Measurements from ENCODE around the gene U2AF2.

DNA sequence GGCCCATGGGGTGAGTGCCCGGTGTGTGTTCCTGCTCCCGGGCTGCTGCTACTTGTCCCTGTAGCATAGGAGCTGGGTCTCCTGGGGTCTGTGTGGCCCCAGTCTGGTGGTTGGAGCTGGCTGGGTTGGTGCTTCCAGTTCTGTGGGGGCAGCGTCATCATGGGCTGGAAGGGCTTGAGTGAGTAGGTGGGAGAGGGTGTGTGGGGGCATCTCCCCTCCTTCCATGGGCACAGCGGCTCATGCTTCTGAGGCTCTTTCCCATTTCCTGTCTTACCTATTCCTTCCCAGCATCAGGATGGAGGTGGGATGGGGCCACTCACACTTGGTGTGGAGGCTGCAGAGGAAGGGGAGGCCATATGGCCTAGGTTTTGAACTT, 12.2 kb downstream of the U2AF2 start:
- TF ChIP-seq CTCF (IDR thresholded peaks at IDR 0.05) (no peak), POLR2A (IDR thresholded peaks at IDR 0.05) (no peak)

All from lower leg skin (tissue), 3 donors.